GM19035 (cell line): ENCODE measurements around the gene STK36.

Source experiments
- ATAC-seq: cut with Tn5 transposase; IDR thresholded peaks from one replicate; pipeline ENCODE4 v1.9.1; 2021; ENCODE audit not compliant: unreplicated experiment

STK36 gene

GRCh38 chr2:218720048-218721041, 48.5 kb downstream of the STK36 start:
- ATAC-seq = no peak

- no peak for ATAC-seq
Measured at GRCh38 chr2:218721488-218721887, 49.6 kb downstream of the STK36 start.

- ATAC-seq = no peak
Measured at GRCh38 chr2:218721934-218722333, 50.0 kb downstream of the STK36 start.

GRCh38 chr2:218722419-218722818, 50.5 kb downstream of the STK36 start:
- no peak for ATAC-seq

- no peak for ATAC-seq
Measured at GRCh38 chr2:218722876-218723785, 51.2 kb downstream of the STK36 start.

GRCh38 chr2:218726004-218726574, 54.2 kb downstream of the STK36 start:
- ATAC-seq = no peak

GRCh38 chr2:218727502-218728165, 55.7 kb downstream of the STK36 start:
- ATAC-seq = no peak

- no peak for ATAC-seq
Measured at GRCh38 chr2:218729640-218730039, 57.8 kb downstream of the STK36 start.

GRCh38 chr2:218732052-218732760, 60.3 kb downstream of the STK36 start:
- ATAC-seq = no peak

GRCh38 chr2:218732761-218733158, 60.9 kb downstream of the STK36 start:
- no peak for ATAC-seq

GRCh38 chr2:218733171-218734021, 61.5 kb downstream of the STK36 start:
- no peak for ATAC-seq

GRCh38 chr2:218734190-218734975, 62.5 kb downstream of the STK36 start:
- no peak for ATAC-seq

GRCh38 chr2:218736531-218736930, 64.6 kb downstream of the STK36 start:
- no peak for ATAC-seq

GRCh38 chr2:218743068-218743467, 71.2 kb downstream of the STK36 start:
- ATAC-seq = no peak

GRCh38 chr2:218744615-218745014, 72.7 kb downstream of the STK36 start:
- ATAC-seq = no peak

GRCh38 chr2:218745160-218745558, 73.3 kb downstream of the STK36 start:
- no peak for ATAC-seq

GRCh38 chr2:218745559-218746469, 73.9 kb downstream of the STK36 start:
- ATAC-seq = no peak

- no peak for ATAC-seq
Measured at GRCh38 chr2:218746470-218746795, 74.5 kb downstream of the STK36 start.
